Measurements from ENCODE around the gene AFAP1L1.

The AFAP1L1 gene

GRCh38 chr5:149358294-149358651, 86.6 kb downstream of the AFAP1L1 start:
- ATAC-seq (peak; percentile 28), DNase-seq (no peak)
- no peaks in the 10 kb centered on the region for H3K9me3 Mint-ChIP-seq
- peak overlapping the region; percentile 90 to 94 for H3K27ac Mint-ChIP-seq
- H3K4me1 Mint-ChIP-seq = peaks cover 74% of the 10 kb centered on the region
- peak overlapping the region; percentile 97 to 98 for H3K4me3 Mint-ChIP-seq
- H3K27me3 Mint-ChIP-seq = no peaks in the 10 kb centered on the region

- peak overlapping the region; percentile 97 to 98 for H3K4me3 Mint-ChIP-seq
- ATAC-seq (no peak), DNase-seq (no peak)
- H3K9me3 Mint-ChIP-seq = no peaks in the 10 kb centered on the region
- no peaks in the 10 kb centered on the region for H3K27me3 Mint-ChIP-seq
- H3K4me1 Mint-ChIP-seq = peaks cover 69% of the 10 kb centered on the region
- peak overlapping the region in 1 of 2 donors; percentile 77 for H3K27ac Mint-ChIP-seq
Observed at GRCh38 chr5:149358868-149359495, 87.3 kb downstream of the AFAP1L1 start.

- H3K4me3 Mint-ChIP-seq = no peak overlapping the region
- H3K9me3 Mint-ChIP-seq = no peaks in the 10 kb centered on the region
- H3K4me1 Mint-ChIP-seq = peaks cover 58% of the 10 kb centered on the region
- H3K27ac Mint-ChIP-seq = no peak overlapping the region
- H3K27me3 Mint-ChIP-seq = no peaks in the 10 kb centered on the region
- no peak for DNase-seq
- ATAC-seq = no peak
Observed at GRCh38 chr5:149360272-149360671, 88.6 kb downstream of the AFAP1L1 start.

- DNase-seq (no peak), ATAC-seq (no peak)
- H3K27ac Mint-ChIP-seq = peak overlapping the region in 1 of 2 donors; percentile 93
- no peaks in the 10 kb centered on the region for H3K9me3 Mint-ChIP-seq
- no peaks in the 10 kb centered on the region for H3K27me3 Mint-ChIP-seq
- no peak overlapping the region for H3K4me3 Mint-ChIP-seq
- peaks cover 40% of the 10 kb centered on the region for H3K4me1 Mint-ChIP-seq
Observed at GRCh38 chr5:149362541-149362940, 90.9 kb downstream of the AFAP1L1 start.

- ATAC-seq (no peak), DNase-seq (no peak)
- Mint-ChIP-seq H3K27me3 (no peaks in the 10 kb centered on the region), H3K27ac (no peak overlapping the region), H3K4me1 (peaks cover 44% of the 10 kb centered on the region), H3K4me3 (no peak overlapping the region), H3K9me3 (no peaks in the 10 kb centered on the region)
Observed at GRCh38 chr5:149363358-149363757, 91.7 kb downstream of the AFAP1L1 start.

GRCh38 chr5:149363936-149364335, 92.3 kb downstream of the AFAP1L1 start:
- Mint-ChIP-seq H3K4me1 (peaks cover 40% of the 10 kb centered on the region), H3K9me3 (no peaks in the 10 kb centered on the region), H3K27me3 (no peaks in the 10 kb centered on the region), H3K4me3 (no peak overlapping the region), H3K27ac (peak overlapping the region in 1 of 2 donors; percentile 35)
- DNase-seq (no peak), ATAC-seq (no peak)

GRCh38 chr5:149364719-149365118, 93.1 kb downstream of the AFAP1L1 start:
- H3K27me3 Mint-ChIP-seq = no peaks in the 10 kb centered on the region

GRCh38 chr5:149365418-149365817, 93.8 kb downstream of the AFAP1L1 start:
- Mint-ChIP-seq H3K27ac (no peak overlapping the region), H3K9me3 (no peaks in the 10 kb centered on the region), H3K27me3 (no peaks in the 10 kb centered on the region), H3K4me3 (no peak overlapping the region), H3K4me1 (peaks cover 34% of the 10 kb centered on the region)
- no peak for DNase-seq
- no peak for ATAC-seq

More at GRCh38 chr5:149364719-149365118, 93.1 kb downstream of the AFAP1L1 start:
- ATAC-seq (no peak), DNase-seq (no peak)
- Mint-ChIP-seq H3K27ac (no peak overlapping the region), H3K9me3 (no peaks in the 10 kb centered on the region), H3K4me3 (no peak overlapping the region), H3K4me1 (peaks cover 40% of the 10 kb centered on the region)

GRCh38 chr5:149366169-149366729, 94.6 kb downstream of the AFAP1L1 start:
- Mint-ChIP-seq H3K4me3 (no peak overlapping the region), H3K27me3 (no peaks in the 10 kb centered on the region), H3K27ac (peak overlapping the region in 1 of 2 donors; percentile 67), H3K4me1 (peaks cover 28% of the 10 kb centered on the region), H3K9me3 (no peaks in the 10 kb centered on the region)
- no peak for DNase-seq
- ATAC-seq = no peak

- H3K27me3 Mint-ChIP-seq = no peaks in the 10 kb centered on the region
- H3K4me1 Mint-ChIP-seq = peaks cover 33% of the 10 kb centered on the region
- no peaks in the 10 kb centered on the region for H3K9me3 Mint-ChIP-seq
- DNase-seq (peak; percentile 41 to 45), ATAC-seq (peak; percentile 65)
- no peak overlapping the region for H3K27ac Mint-ChIP-seq
- H3K4me3 Mint-ChIP-seq = no peak overlapping the region
Observed at GRCh38 chr5:149367249-149367971, 95.8 kb downstream of the AFAP1L1 start.

- H3K27ac Mint-ChIP-seq = peak overlapping the region in 1 of 2 donors; percentile 87
- ATAC-seq (no peak), DNase-seq (no peak)
- H3K9me3 Mint-ChIP-seq = no peaks in the 10 kb centered on the region
- H3K4me3 Mint-ChIP-seq = no peak overlapping the region
- H3K27me3 Mint-ChIP-seq = no peaks in the 10 kb centered on the region
- peaks cover 28% of the 10 kb centered on the region for H3K4me1 Mint-ChIP-seq
Observed at GRCh38 chr5:149367972-149368645, 96.5 kb downstream of the AFAP1L1 start.

- no peak for ATAC-seq
- H3K4me1 Mint-ChIP-seq = peaks cover 28% of the 10 kb centered on the region
- H3K9me3 Mint-ChIP-seq = no peaks in the 10 kb centered on the region
- no peak overlapping the region for H3K27ac Mint-ChIP-seq
- H3K27me3 Mint-ChIP-seq = no peaks in the 10 kb centered on the region
- DNase-seq = no peak
- H3K4me3 Mint-ChIP-seq = no peak overlapping the region
Observed at GRCh38 chr5:149370878-149371277, 99.2 kb downstream of the AFAP1L1 start.

- H3K27me3 Mint-ChIP-seq = no peaks in the 10 kb centered on the region
- H3K9me3 Mint-ChIP-seq = no peaks in the 10 kb centered on the region
- no peak overlapping the region for H3K4me3 Mint-ChIP-seq
- H3K27ac Mint-ChIP-seq = no peak overlapping the region
- H3K4me1 Mint-ChIP-seq = peaks cover 28% of the 10 kb centered on the region
- ATAC-seq = peak; percentile 89
- DNase-seq = peak; percentile 54 to 67
Observed at GRCh38 chr5:149371296-149371962, 99.8 kb downstream of the AFAP1L1 start.

GRCh38 chr5:149372076-149372795, 100.6 kb downstream of the AFAP1L1 start:
- ATAC-seq = no peak
- H3K27ac Mint-ChIP-seq = no peak overlapping the region
- H3K4me3 Mint-ChIP-seq = no peak overlapping the region
- no peak for DNase-seq
- peaks cover 26% of the 10 kb centered on the region for H3K4me1 Mint-ChIP-seq
- no peaks in the 10 kb centered on the region for H3K9me3 Mint-ChIP-seq
- H3K27me3 Mint-ChIP-seq = no peaks in the 10 kb centered on the region

GRCh38 chr5:149372932-149373331, 101.3 kb downstream of the AFAP1L1 start:
- DNase-seq (no peak), ATAC-seq (no peak)
- Mint-ChIP-seq H3K27me3 (no peaks in the 10 kb centered on the region), H3K9me3 (no peaks in the 10 kb centered on the region), H3K4me3 (no peak overlapping the region), H3K27ac (no peak overlapping the region), H3K4me1 (peaks cover 21% of the 10 kb centered on the region)
